Activated T-cell treated with anti-CD3 and anti-CD28 coated beads, Interleukin-2, amount 50 U/mL, for 24 hours (primary cell): ENCODE measurements around the gene NDUFB7.
"Not testable (repeated sequence)": the region's sequence is repeated elsewhere in the genome, so short reads cannot be mapped to it uniquely, and the experiment has no call there.

Source experiments
- DNase-seq: peaks from one replicate; pipeline ENCODE4 v3.0.0-alpha.2; 2020
- H3K27ac Mint-ChIP-seq: 2 replicates; pipeline ENCODE4 v1.8.0; 2020; ENCODE audit warnings: mild to moderate bottlenecking, mixed read lengths
- H3K27me3 Mint-ChIP-seq: 2 replicates; pipeline ENCODE4 v1.8.0; 2020; ENCODE audit warnings: mixed read lengths
- H3K36me3 Mint-ChIP-seq: 2 replicates; pipeline ENCODE4 v1.8.0; 2020; ENCODE audit warnings: low read depth, mixed read lengths
- H3K4me1 Mint-ChIP-seq: 2 replicates; pipeline ENCODE4 v1.8.0; 2020; ENCODE audit warnings: low read depth, mixed read lengths
- H3K4me3 Mint-ChIP-seq: 2 replicates; pipeline ENCODE4 v1.8.0; 2020; ENCODE audit warnings: mild to moderate bottlenecking, moderate library complexity, mixed read lengths
- H3K9me3 Mint-ChIP-seq: 2 replicates; pipeline ENCODE4 v1.8.0; 2020; ENCODE audit warnings: mixed read lengths

Gene NDUFB7

GRCh38 chr19:14571695-14572490, at the start of gene NDUFB7:
Gene NDUFB7 (minus strand): TSS chr19:14572066. CDS start chr19:14572000, 66 bp downstream.
- Mint-ChIP-seq H3K36me3 (peaks cover 35% of the 10 kb centered on the region), H3K4me1 (peaks cover 43% of the 10 kb centered on the region), H3K4me3 (peak within 1 kb of the TSS; percentile 98), H3K9me3 (no peaks in the 10 kb centered on the region), H3K27ac (peak within 1 kb of the TSS; percentile 95), H3K27me3 (no peaks in the 10 kb centered on the region)
- DNase-seq, result peak; percentile 91

- DNase-seq, result no peak
- Mint-ChIP-seq H3K27me3 (peaks cover 8% of the 10 kb centered on the region), H3K4me1 (no peaks in the 10 kb centered on the region), H3K36me3 (no peaks in the 10 kb centered on the region), H3K9me3 (peaks cover 8% of the 10 kb centered on the region), H3K4me3 (no peak overlapping the region), H3K27ac (no peak overlapping the region)
Observed at GRCh38 chr19:14619404-14619803, 47.5 kb upstream of the NDUFB7 start.

DNA sequence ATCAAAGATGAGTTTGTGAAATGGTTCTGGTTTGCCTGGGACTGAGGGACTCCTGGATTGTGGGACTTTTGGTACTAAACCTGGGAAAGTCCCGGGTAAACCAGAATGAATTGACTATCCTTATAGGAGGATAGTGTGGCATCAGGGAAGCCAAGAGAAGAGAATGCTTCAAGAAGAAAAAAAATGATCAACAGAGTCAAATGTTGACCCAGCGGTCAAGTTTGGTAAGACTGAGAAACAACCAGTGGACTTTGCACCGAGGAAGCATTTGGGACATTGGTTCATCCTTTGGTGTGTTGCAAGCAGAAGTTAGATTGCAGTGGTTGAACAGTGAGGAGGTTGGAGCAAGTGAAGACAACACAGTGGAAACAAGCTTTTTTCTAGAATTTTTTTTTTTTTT, 44.5 kb upstream of the NDUFB7 start:
- Mint-ChIP-seq H3K9me3 (peaks cover 8% of the 10 kb centered on the region), H3K4me3 (no peak overlapping the region)

DNA sequence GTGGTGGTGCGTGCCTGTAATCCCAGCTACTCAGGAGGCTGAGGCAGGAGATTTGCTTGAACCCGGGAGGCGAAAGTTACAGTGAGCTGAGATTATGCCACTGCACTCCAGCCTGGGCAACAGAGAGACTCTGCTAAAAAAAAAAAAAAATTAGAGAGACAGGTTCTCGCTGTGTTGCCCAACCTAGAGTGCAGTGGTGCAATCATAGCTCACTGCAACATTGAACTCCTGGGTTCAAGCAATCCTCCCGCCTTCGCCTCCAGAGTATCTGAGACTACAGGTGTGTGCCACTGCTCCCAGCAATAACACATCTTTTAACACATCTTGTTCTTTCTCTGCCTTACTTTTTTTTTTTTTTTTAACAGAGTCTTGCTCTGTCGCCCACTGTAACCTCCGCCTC, 43.8 kb upstream of the NDUFB7 start:
- H3K36me3 Mint-ChIP-seq, result no peaks in the 10 kb centered on the region
- no peak overlapping the region for H3K4me3 Mint-ChIP-seq
- no peak for DNase-seq
- peaks cover 8% of the 10 kb centered on the region for H3K9me3 Mint-ChIP-seq
- no peak overlapping the region for H3K27ac Mint-ChIP-seq
- peaks cover 3% of the 10 kb centered on the region for H3K4me1 Mint-ChIP-seq
- peaks cover 8% of the 10 kb centered on the region for H3K27me3 Mint-ChIP-seq

More for the DNA sequence above, 44.5 kb upstream of the NDUFB7 start:
- H3K36me3 Mint-ChIP-seq, result no peaks in the 10 kb centered on the region
- peaks cover 3% of the 10 kb centered on the region for H3K4me1 Mint-ChIP-seq
- no peak for DNase-seq
- peaks cover 8% of the 10 kb centered on the region for H3K27me3 Mint-ChIP-seq
- no peak overlapping the region for H3K27ac Mint-ChIP-seq

GRCh38 chr19:14614099-14614412, 42.2 kb upstream of the NDUFB7 start:
- H3K9me3 Mint-ChIP-seq, result no peaks in the 10 kb centered on the region
- DNase-seq, result no peak
- peaks cover 3% of the 10 kb centered on the region for H3K4me1 Mint-ChIP-seq
- no peak overlapping the region for H3K4me3 Mint-ChIP-seq
- no peaks in the 10 kb centered on the region for H3K36me3 Mint-ChIP-seq
- peaks cover 8% of the 10 kb centered on the region for H3K27me3 Mint-ChIP-seq
- H3K27ac Mint-ChIP-seq, result no peak overlapping the region

DNA sequence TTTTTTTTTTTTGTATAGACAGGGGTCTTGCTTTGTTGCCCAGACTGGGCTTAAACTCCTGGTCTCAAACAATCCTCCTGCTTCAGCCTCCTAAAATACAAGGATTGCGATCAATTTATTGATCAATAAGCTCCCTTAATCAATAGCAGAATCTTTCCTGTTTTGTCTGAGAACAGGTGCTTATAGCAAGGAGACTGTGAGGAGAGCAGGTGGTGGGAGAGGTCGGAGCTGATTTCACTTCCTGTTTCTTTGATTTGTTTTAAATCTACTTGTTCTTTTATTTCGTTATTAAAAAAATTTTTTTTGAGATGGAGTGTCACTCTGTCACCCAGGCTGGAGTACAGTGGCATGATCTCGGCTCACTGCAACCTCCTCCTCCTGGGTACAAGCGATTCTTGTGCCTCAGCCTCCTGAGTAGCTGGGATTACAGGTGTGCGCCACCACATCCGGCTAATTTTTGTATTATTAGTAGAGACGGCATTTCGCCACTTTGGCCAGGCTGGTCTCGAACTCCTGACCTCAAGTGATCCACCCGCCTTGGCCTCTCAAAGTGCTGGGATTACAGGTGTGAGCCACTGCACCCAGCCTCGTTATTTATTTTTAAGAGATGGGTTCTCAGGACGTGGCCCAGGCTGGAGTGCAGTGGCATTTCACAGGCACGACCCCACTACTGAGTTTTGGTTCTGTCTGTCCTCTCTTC, 41.7 kb upstream of the NDUFB7 start:
- DNase-seq, H3K27ac Mint-ChIP-seq, H3K36me3 Mint-ChIP-seq, H3K4me1 Mint-ChIP-seq, H3K4me3 Mint-ChIP-seq, H3K9me3 Mint-ChIP-seq, H3K27me3 Mint-ChIP-seq: not testable (repeated sequence)

DNA sequence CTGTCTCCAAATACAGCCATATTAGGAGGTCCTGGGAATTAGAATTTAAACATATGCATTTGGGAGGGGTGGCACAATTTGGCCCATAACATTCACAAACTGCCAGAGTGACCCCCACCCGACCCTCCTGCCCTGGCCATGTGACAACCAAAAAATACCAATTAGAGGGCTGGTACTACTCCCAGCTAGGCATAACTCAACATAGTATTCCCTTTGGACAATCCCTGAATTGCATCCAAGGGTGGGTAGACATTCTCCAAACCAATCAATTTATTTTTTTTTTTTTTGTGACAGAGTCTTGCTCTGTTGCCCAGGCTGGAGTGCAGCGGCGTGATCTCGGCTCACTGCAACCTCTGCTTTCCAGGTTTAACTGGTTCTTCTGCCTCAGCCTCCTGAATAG, 40.8 kb upstream of the NDUFB7 start:
- peaks cover 6% of the 10 kb centered on the region for H3K27me3 Mint-ChIP-seq
- H3K4me3 Mint-ChIP-seq, result no peak overlapping the region
- no peaks in the 10 kb centered on the region for H3K36me3 Mint-ChIP-seq
- no peaks in the 10 kb centered on the region for H3K9me3 Mint-ChIP-seq
- H3K4me1 Mint-ChIP-seq, result peaks cover 3% of the 10 kb centered on the region
- H3K27ac Mint-ChIP-seq, result no peak overlapping the region
- DNase-seq, result no peak

DNA sequence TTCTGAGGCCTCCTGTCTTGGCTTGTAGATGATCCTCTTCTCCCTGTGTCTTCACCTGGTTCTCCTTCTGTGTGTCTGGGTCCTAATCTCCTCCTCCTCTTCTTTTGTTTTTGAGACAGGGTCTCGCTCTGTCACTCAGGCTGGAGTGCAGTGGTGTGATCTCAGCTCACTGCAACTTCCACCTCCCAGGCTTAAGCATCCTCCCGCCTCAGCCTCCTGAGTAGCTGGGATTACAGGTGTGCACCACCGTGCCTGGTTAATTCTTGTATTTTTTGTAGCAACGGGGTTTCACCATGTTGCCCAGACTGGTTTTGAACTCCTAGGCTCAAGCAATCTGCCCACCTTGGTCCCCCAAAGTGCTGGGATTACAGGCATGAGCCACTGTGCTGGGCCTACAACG, 40.4 kb upstream of the NDUFB7 start:
- H3K27ac Mint-ChIP-seq, result not testable (repeated sequence)

DNA sequence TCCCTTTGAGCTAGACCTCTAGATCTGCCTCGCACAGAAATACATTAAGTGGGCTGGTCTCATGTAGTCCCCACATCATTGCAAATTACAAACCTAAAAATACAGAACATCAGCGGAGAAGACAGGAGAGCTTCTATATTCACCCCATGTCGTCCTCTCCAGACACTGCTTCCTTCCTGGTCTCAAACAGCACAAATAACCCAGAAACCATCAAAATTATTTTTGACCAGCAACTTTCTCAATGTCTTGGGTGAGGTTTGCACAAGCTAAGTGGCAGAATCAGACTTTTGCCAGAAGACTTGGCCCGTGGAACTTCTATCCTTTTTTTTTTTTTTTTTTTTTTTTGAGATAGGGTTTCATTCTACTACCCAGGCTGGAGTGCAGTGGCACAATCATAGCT, 39.2 kb upstream of the NDUFB7 start:
- no peak overlapping the region for H3K4me3 Mint-ChIP-seq

More for the DNA sequence above, 40.4 kb upstream of the NDUFB7 start:
- H3K4me1 Mint-ChIP-seq, H3K36me3 Mint-ChIP-seq, DNase-seq, H3K27me3 Mint-ChIP-seq, H3K4me3 Mint-ChIP-seq, H3K9me3 Mint-ChIP-seq: not testable (repeated sequence)

DNA sequence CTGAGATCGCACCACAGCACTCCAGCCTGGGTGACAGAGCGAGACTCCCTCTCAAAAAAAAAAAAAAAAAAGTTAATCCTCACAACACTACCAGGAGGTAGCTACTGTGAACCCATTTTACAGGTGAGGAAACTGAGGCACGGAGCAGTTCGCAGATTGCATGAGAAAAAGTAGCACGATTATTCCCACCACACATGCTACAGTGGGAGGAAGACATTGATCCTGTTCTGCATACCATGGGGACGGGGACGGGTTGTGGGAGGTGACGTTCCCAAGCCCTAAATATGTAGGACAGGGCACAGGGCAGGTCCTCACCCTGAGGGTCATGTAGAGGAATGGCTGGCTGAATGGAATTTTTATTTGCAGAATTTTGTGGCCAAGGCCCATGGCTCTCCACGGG, 34.8 kb upstream of the NDUFB7 start:
- no peak overlapping the region for H3K4me3 Mint-ChIP-seq
- H3K4me1 Mint-ChIP-seq, result peaks cover 15% of the 10 kb centered on the region
- no peak overlapping the region for H3K27ac Mint-ChIP-seq

More for the DNA sequence above, 39.2 kb upstream of the NDUFB7 start:
- Mint-ChIP-seq H3K4me1 (peaks cover 3% of the 10 kb centered on the region), H3K27ac (no peak overlapping the region), H3K9me3 (no peaks in the 10 kb centered on the region), H3K27me3 (peaks cover under 1% of the 10 kb centered on the region), H3K36me3 (no peaks in the 10 kb centered on the region)
- no peak for DNase-seq

GRCh38 chr19:14603990-14604387, 32.1 kb upstream of the NDUFB7 start:
- H3K27me3 Mint-ChIP-seq, result no peaks in the 10 kb centered on the region
- no peak for DNase-seq
- no peaks in the 10 kb centered on the region for H3K36me3 Mint-ChIP-seq
- H3K27ac Mint-ChIP-seq, result peak overlapping the region; percentile 72
- no peaks in the 10 kb centered on the region for H3K9me3 Mint-ChIP-seq
- H3K4me3 Mint-ChIP-seq, result no peak overlapping the region
- H3K4me1 Mint-ChIP-seq, result peaks cover 15% of the 10 kb centered on the region

More for the DNA sequence above, 34.8 kb upstream of the NDUFB7 start:
- no peaks in the 10 kb centered on the region for H3K36me3 Mint-ChIP-seq
- H3K9me3 Mint-ChIP-seq, result no peaks in the 10 kb centered on the region
- no peaks in the 10 kb centered on the region for H3K27me3 Mint-ChIP-seq
- DNase-seq, result no peak

GRCh38 chr19:14599548-14600147, 27.8 kb upstream of the NDUFB7 start:
- Mint-ChIP-seq H3K4me1 (peaks cover 12% of the 10 kb centered on the region), H3K27ac (no peak overlapping the region), H3K27me3 (peaks cover 9% of the 10 kb centered on the region), H3K36me3 (no peaks in the 10 kb centered on the region), H3K9me3 (peaks cover 6% of the 10 kb centered on the region), H3K4me3 (no peak overlapping the region)
- DNase-seq, result no peak

DNA sequence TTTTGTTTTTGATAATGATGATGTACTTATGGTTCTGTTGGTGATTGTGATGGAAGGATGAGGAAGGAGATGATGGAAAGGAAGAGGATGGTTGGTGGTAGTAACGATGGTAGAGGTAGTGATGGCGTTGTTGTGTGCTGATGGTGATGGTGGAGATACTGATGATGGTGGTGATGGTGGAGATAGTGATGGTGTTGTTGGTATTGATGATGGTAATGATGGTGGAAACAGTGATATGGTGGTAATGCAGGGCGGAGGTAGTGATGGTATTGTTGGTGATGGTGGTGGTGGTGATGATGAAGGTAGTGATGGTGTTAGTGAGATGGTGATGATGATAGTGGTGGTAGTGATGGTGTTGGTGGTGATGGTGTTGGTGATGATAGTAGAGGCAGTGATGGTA, 23.7 kb upstream of the NDUFB7 start:
- H3K4me3 Mint-ChIP-seq, result no peak overlapping the region
- peaks cover 15% of the 10 kb centered on the region for H3K27me3 Mint-ChIP-seq
- no peaks in the 10 kb centered on the region for H3K4me1 Mint-ChIP-seq
- peaks cover 6% of the 10 kb centered on the region for H3K9me3 Mint-ChIP-seq
- no peak for DNase-seq
- no peak overlapping the region for H3K27ac Mint-ChIP-seq
- no peaks in the 10 kb centered on the region for H3K36me3 Mint-ChIP-seq

GRCh38 chr19:14589433-14589832, 17.6 kb upstream of the NDUFB7 start:
- not testable (repeated sequence) for H3K4me3 Mint-ChIP-seq, H3K27ac Mint-ChIP-seq, H3K36me3 Mint-ChIP-seq, H3K9me3 Mint-ChIP-seq, H3K27me3 Mint-ChIP-seq, DNase-seq, H3K4me1 Mint-ChIP-seq

DNA sequence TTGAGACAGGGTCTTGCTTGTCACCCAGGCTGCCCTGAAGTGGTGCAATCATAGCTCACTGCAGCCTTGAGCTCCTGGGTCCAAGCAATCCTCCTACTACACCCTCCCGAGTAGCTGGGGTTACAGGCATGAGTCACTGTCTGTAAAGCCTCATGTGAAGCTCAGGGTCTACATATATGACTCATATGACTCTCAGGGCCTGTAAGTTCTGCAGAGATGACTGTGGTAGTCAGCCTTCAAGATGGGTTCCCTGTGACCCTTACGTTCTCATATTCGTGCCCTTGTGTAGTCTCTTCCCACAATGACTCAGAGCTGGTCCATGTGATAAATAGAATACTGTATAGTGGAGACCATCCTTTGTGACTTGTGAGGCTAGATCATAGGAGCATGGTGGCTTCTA, 13.3 kb upstream of the NDUFB7 start:
- H3K27ac Mint-ChIP-seq, result peak overlapping the region; percentile 47
- not testable (repeated sequence) for H3K4me3 Mint-ChIP-seq, DNase-seq, H3K36me3 Mint-ChIP-seq, H3K9me3 Mint-ChIP-seq, H3K27me3 Mint-ChIP-seq
- peaks cover 26% of the 10 kb centered on the region for H3K4me1 Mint-ChIP-seq
